CD4-positive, alpha-beta T cell (primary cell): ENCODE results near the gene THG1L. TPM values are rescaled to one million over a fixed set of nuclear protein-coding genes. Genes with fewer than 3 reads are reported as not detected.
"Not testable (repeated sequence)": the region's sequence is repeated elsewhere in the genome, so short reads cannot be mapped to it uniquely, and the experiment has no call there.

Source experiments
- ATAC-seq: fragments of 200-7000 bp; cut with Tn5 transposase; one replicate; pipeline ENCODE4 v1.10.0; 2022; ENCODE audit warnings: mild to moderate bottlenecking; ENCODE audit not compliant: poor library complexity
- CTCF ChIA-PET: fragments of 350-600 bp; sonication (Branson Sonifier 250); formaldehyde crosslinking; loops from one replicate; lab custom pipeline; 2021; ENCODE audit warnings: antibody characterized with exemption, inconsistent platforms; lab: Charles Lee
- POLR2A ChIA-PET: fragments of 350-600 bp; sonication (Branson Sonifier 250); formaldehyde crosslinking; loops from one replicate; lab custom pipeline; 2021; ENCODE audit warnings: antibody characterized with exemption, inconsistent platforms; lab: Charles Lee
- DNase-seq, 14 experiments: peaks; one replicate each; pipeline ENCODE4 v3.0.0-alpha.2; 2013 to 2020; ENCODE audit warnings: mixed read lengths in 2 of 14
- H3K27ac ChIP-seq, 2 donors: one replicate each; pipeline versions ENCODE4 v1.5.1 to v1.7.0; 2013; ENCODE audit warnings: low read length in 2 of 2, low read depth in 1 of 2, mild to moderate bottlenecking in 1 of 2
- H3K27me3 ChIP-seq, 2 experiments: 1 replicate in 1 of 2; 2 replicates in 1 of 2; pipeline versions ENCODE4 v1.6.1 to v1.7.0; 2013; ENCODE audit warnings: low read length in 2 of 2, control low read depth in 1 of 2, mild to moderate bottlenecking in 1 of 2, moderate library complexity in 1 of 2; ENCODE audit not compliant: insufficient read depth in 2 of 2, control insufficient read depth in 1 of 2
- H3K36me3 ChIP-seq: one replicate; pipeline ENCODE4 v1.6.1; 2013; ENCODE audit warnings: low read length, control low read depth; ENCODE audit not compliant: insufficient read depth
- H3K4me1 ChIP-seq: one replicate; pipeline ENCODE4 v1.6.1; 2013; ENCODE audit warnings: low read length, control low read depth; ENCODE audit not compliant: insufficient read depth
- H3K4me3 ChIP-seq: one replicate; pipeline ENCODE4 v1.5.1; 2013; ENCODE audit warnings: mild to moderate bottlenecking, low read length, moderate library complexity
- H3K9me3 ChIP-seq, 2 experiments: 1 replicate in 1 of 2; 2 replicates in 1 of 2; pipeline versions ENCODE4 v1.6.1 to v1.7.0; 2013; ENCODE audit warnings: low read length in 2 of 2, mild to moderate bottlenecking in 2 of 2, control low read depth in 1 of 2, moderate library complexity in 1 of 2; ENCODE audit not compliant: control insufficient read depth in 1 of 2, insufficient read depth in 1 of 2
- H3K27ac Mint-ChIP-seq: one replicate; pipeline ENCODE4 v1.8.0; 2020; ENCODE audit warnings: mixed read lengths
- H3K27me3 Mint-ChIP-seq: one replicate; pipeline ENCODE4 v1.8.0; 2021; ENCODE audit warnings: mixed read lengths
- H3K36me3 Mint-ChIP-seq: one replicate; pipeline ENCODE4 v1.8.0; 2021; ENCODE audit warnings: low read depth, mixed read lengths
- H3K4me1 Mint-ChIP-seq: one replicate; pipeline ENCODE4 v1.8.0; 2021; ENCODE audit warnings: low read depth, mixed read lengths
- H3K4me3 Mint-ChIP-seq: one replicate; pipeline ENCODE4 v1.8.0; 2020; ENCODE audit warnings: mild to moderate bottlenecking, mixed read lengths
- H3K9me3 Mint-ChIP-seq: one replicate; pipeline ENCODE4 v1.8.0; 2020; ENCODE audit warnings: mixed read lengths
- CTCF ChIP-seq: fragments of 200-600 bp; IDR thresholded peaks from one replicate; pipeline ENCODE4 v1.8.0; 2022; ENCODE audit warnings: antibody characterized with exemption, mild to moderate bottlenecking
- intact Hi-C, 2 experiments: fragments of 100-400 bp; cut with DNase I in 1 of 2; cut with micrococcal nuclease in 1 of 2; formaldehyde crosslinking; loops; one replicate each; pipeline versions ENCODE4 v1.15.1 to v1.9.0; 2023 to 2025; cut with DNase I, micrococcal nuclease
- total RNA-seq, 174 experiments: library from RNA in 2 of 174; stranded (reverse) in 2 of 174; gene quantifications; one replicate each; pipeline ENCODE4 v1.2.3 and lab custom pipeline; 2021 to 2026

The THG1L gene
- total RNA-seq, 2 experiments from 2014 or later, result 4.1 to 4.6 TPM

- ATAC-seq, intact Hi-C loops: not testable (repeated sequence)
Observed at GRCh38 chr5:157698674-157699073, 32.5 kb upstream of the THG1L start.

GRCh38 chr5:157703736-157704135 is 27.5 kb upstream of the THG1L start:
- intact Hi-C loops, result no loop called here
- ChIA-PET POLR2A (no interaction called here), CTCF (no interaction called here)
- Histone ChIP-seq H3K27me3 (no peaks in the 10 kb centered on the region), H3K27ac (no peak overlapping the region), H3K4me3 (no peak overlapping the region), H3K9me3 (peaks cover 4 to 7% of the 10 kb centered on the region in 2 experiments), H3K36me3 (no peaks in the 10 kb centered on the region), H3K4me1 (no peaks in the 10 kb centered on the region)
- H3K9me3 Mint-ChIP-seq, result no peaks in the 10 kb centered on the region
- H3K4me3 Mint-ChIP-seq, result no peak overlapping the region
- H3K27me3 Mint-ChIP-seq, result peaks cover 6% of the 10 kb centered on the region
- no peaks in the 10 kb centered on the region for H3K4me1 Mint-ChIP-seq
- TF ChIP-seq CTCF, result no peak
- H3K27ac Mint-ChIP-seq, result no peak overlapping the region
- ATAC-seq, result no peak
- no peak for DNase-seq
- no peaks in the 10 kb centered on the region for H3K36me3 Mint-ChIP-seq

More at GRCh38 chr5:157698674-157699073, 32.5 kb upstream of the THG1L start:
- peaks cover 13 to 23% of the 10 kb centered on the region in 2 experiments for H3K9me3 ChIP-seq
- H3K27me3 ChIP-seq, CTCF ChIA-PET, H3K9me3 Mint-ChIP-seq, H3K27ac ChIP-seq, H3K4me1 Mint-ChIP-seq, H3K27me3 Mint-ChIP-seq, H3K4me3 Mint-ChIP-seq, H3K4me3 ChIP-seq, H3K36me3 ChIP-seq, H3K4me1 ChIP-seq, H3K36me3 Mint-ChIP-seq, H3K27ac Mint-ChIP-seq, POLR2A ChIA-PET, DNase-seq: not testable (repeated sequence)

DNA sequence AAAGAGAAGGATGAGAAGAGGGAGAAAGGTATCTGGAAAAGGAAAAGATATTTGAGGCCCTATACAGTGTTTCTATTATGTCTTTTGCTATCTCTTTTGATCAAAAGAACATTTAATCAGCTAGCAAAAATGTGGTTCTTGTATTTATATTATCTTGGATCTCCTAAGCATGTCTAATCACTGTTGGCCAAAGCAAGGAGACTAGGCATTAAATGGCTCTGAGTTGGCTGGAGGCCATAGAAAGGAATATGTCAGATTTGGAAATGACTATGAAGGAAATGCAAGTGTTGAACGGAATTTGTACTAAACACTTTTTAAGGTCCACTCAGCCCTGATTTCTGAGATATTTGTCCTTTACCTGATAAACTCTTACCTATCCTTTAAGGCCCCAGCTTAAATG is 22.4 kb upstream of the THG1L start:
- Histone ChIP-seq H3K27ac (no peak overlapping the region), H3K4me1 (no peaks in the 10 kb centered on the region), H3K4me3 (no peak overlapping the region), H3K9me3 (no peaks in the 10 kb centered on the region), H3K27me3 (no peaks in the 10 kb centered on the region), H3K36me3 (no peaks in the 10 kb centered on the region)
- intact Hi-C loops, result no loop called here
- CTCF ChIA-PET, result no interaction called here
- POLR2A ChIA-PET, result no interaction called here
- no peaks in the 10 kb centered on the region for H3K36me3 Mint-ChIP-seq
- H3K4me3 Mint-ChIP-seq, result no peak overlapping the region
- H3K9me3 Mint-ChIP-seq, result no peaks in the 10 kb centered on the region
- no peak for TF ChIP-seq CTCF
- DNase-seq, result no peak
- H3K27ac Mint-ChIP-seq, result no peak overlapping the region
- H3K27me3 Mint-ChIP-seq, result peaks cover 6% of the 10 kb centered on the region
- no peaks in the 10 kb centered on the region for H3K4me1 Mint-ChIP-seq
- no peak for ATAC-seq

DNA sequence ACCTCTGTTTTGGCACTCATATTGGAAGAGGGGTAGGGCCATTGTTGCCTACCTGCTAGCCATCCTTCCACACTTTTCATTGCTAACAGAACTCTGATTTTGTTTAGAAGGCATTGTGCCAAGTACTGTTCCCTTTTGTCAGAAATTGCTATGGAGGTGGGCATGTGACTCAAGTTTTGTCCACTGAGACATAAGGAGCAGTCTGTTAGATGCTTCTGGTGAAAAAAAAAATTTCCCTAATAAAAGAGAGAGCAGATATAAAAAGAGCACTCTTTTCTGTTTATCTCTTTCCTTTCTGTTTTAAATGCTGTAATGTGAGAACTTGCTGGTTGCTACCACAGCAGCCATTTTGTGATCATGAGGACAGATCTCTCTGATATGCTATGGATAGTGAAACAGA is 21.9 kb upstream of the THG1L start:
- H3K4me3 Mint-ChIP-seq, result no peak overlapping the region
- no peak overlapping the region for H3K27ac Mint-ChIP-seq
- H3K4me3 ChIP-seq, result no peak overlapping the region
- no peaks in the 10 kb centered on the region for H3K36me3 Mint-ChIP-seq
- peaks cover 6% of the 10 kb centered on the region for H3K27me3 Mint-ChIP-seq
- no peaks in the 10 kb centered on the region for H3K4me1 Mint-ChIP-seq
- intact Hi-C loops, result no loop called here
- ATAC-seq (no peak), DNase-seq (no peak)
- POLR2A ChIA-PET, result no interaction called here
- no peaks in the 10 kb centered on the region for H3K9me3 ChIP-seq
- H3K27me3 ChIP-seq, result no peaks in the 10 kb centered on the region
- H3K4me1 ChIP-seq, result no peaks in the 10 kb centered on the region
- TF ChIP-seq CTCF, result no peak
- CTCF ChIA-PET, result no interaction called here
- H3K36me3 ChIP-seq, result no peaks in the 10 kb centered on the region
- H3K9me3 Mint-ChIP-seq, result no peaks in the 10 kb centered on the region
- H3K27ac ChIP-seq, result no peak overlapping the region
